Measurements from ENCODE around the gene CNTRL. TPM values are rescaled to one million over a fixed set of nuclear protein-coding genes. Genes with fewer than 3 reads are reported as not detected.

The CNTRL gene
- total RNA-seq, 1 donor from 2014 or later: 8.5 TPM

GRCh38 chr9:121143771-121144170 lies 69.0 kb downstream of the CNTRL start:
- Histone ChIP-seq H3K27me3 (no peaks in the 10 kb centered on the region), H3K27ac (no peak overlapping the region), H3K36me3 (peaks cover 45 to 90% of the 10 kb centered on the region in 2 donors), H3K9me3 (no peaks in the 10 kb centered on the region), H3K4me3 (no peak overlapping the region), H3K4me1 (no peaks in the 10 kb centered on the region)
- DNase-seq (ENCODE audit: low spot score in 2 of 2): no peak
- intact Hi-C loops (cut with DNase I): no loop called here
- no peak for TF ChIP-seq CTCF (IDR thresholded peaks at IDR 0.05)

GRCh38 chr9:121144482-121144881 lies 69.7 kb downstream of the CNTRL start:
- Histone ChIP-seq H3K36me3 (peaks cover 43 to 91% of the 10 kb centered on the region in 2 donors), H3K4me3 (no peak overlapping the region), H3K27ac (no peak overlapping the region), H3K4me1 (no peaks in the 10 kb centered on the region), H3K27me3 (no peaks in the 10 kb centered on the region), H3K9me3 (no peaks in the 10 kb centered on the region)
- intact Hi-C loops (cut with DNase I): no loop called here
- DNase-seq (ENCODE audit: low spot score in 2 of 2): no peak
- TF ChIP-seq CTCF (IDR thresholded peaks at IDR 0.05): no peak

- TF ChIP-seq CTCF (IDR thresholded peaks at IDR 0.05): no peak
- Histone ChIP-seq H3K27me3 (no peaks in the 10 kb centered on the region), H3K36me3 (peaks cover 30 to 68% of the 10 kb centered on the region in 2 donors), H3K27ac (no peak overlapping the region), H3K9me3 (no peaks in the 10 kb centered on the region), H3K4me1 (no peaks in the 10 kb centered on the region), H3K4me3 (no peak overlapping the region)
- DNase-seq (ENCODE audit: low spot score in 2 of 2): no peak
- intact Hi-C loops (cut with DNase I): no loop called here
These were observed 75.4 kb downstream of the CNTRL start for GRCh38 chr9:121150188-121150587.

GRCh38 chr9:121153642-121154041 lies 78.9 kb downstream of the CNTRL start:
- Histone ChIP-seq H3K4me1 (no peaks in the 10 kb centered on the region), H3K27ac (no peak overlapping the region), H3K4me3 (no peak overlapping the region), H3K27me3 (no peaks in the 10 kb centered on the region), H3K9me3 (no peaks in the 10 kb centered on the region), H3K36me3 (peaks cover 29 to 56% of the 10 kb centered on the region in 2 donors)
- DNase-seq (ENCODE audit: low spot score in 2 of 2): no peak
- intact Hi-C loops (cut with DNase I): no loop called here
- no peak for TF ChIP-seq CTCF (IDR thresholded peaks at IDR 0.05)

GRCh38 chr9:121154782-121155181 lies 80.0 kb downstream of the CNTRL start:
- TF ChIP-seq CTCF (IDR thresholded peaks at IDR 0.05): no peak
- no peak overlapping the region for H3K27ac ChIP-seq
- H3K4me3 ChIP-seq: no peak overlapping the region
- H3K27me3 ChIP-seq: no peaks in the 10 kb centered on the region
- H3K4me1 ChIP-seq: no peaks in the 10 kb centered on the region
- no peaks in the 10 kb centered on the region for H3K9me3 ChIP-seq
- peaks cover 36 to 53% of the 10 kb centered on the region in 2 donors for H3K36me3 ChIP-seq
- no peak for DNase-seq (ENCODE audit: low spot score in 2 of 2)
- intact Hi-C loops (cut with DNase I): no loop called here

- intact Hi-C loops (cut with DNase I): no loop called here
- H3K27ac ChIP-seq: peak overlapping the region; percentile 30 to 67
- no peak overlapping the region for H3K4me3 ChIP-seq
- H3K27me3 ChIP-seq: no peaks in the 10 kb centered on the region
- no peak for DNase-seq (ENCODE audit: low spot score in 2 of 2)
- H3K9me3 ChIP-seq: no peaks in the 10 kb centered on the region
- peaks cover 36 to 53% of the 10 kb centered on the region in 2 donors for H3K36me3 ChIP-seq
- H3K4me1 ChIP-seq: no peaks in the 10 kb centered on the region
- no peak for TF ChIP-seq CTCF (IDR thresholded peaks at IDR 0.05)
These were observed 81.5 kb downstream of the CNTRL start for GRCh38 chr9:121156263-121156731.

Measured in ascending aorta (tissue), 2 donors.